Stimulated activated naive CD8-positive, alpha-beta T cell treated with anti-CD3 and anti-CD28 coated beads, Interleukin-15, Interleukin-2, amounts not matched to agents 100 ng/mL and 50 ng/mL, for 24 hours (primary cell): Measurements from ENCODE around the gene RIOK1.

Experiments used
- H3K27ac Mint-ChIP-seq: one replicate; pipeline ENCODE4 v1.8.0; 2021; ENCODE audit warnings: mild to moderate bottlenecking, mixed read lengths
- H3K27me3 Mint-ChIP-seq: one replicate; pipeline ENCODE4 v1.8.0; 2021; ENCODE audit warnings: mixed read lengths
- H3K36me3 Mint-ChIP-seq: one replicate; pipeline ENCODE4 v1.8.0; 2021; ENCODE audit warnings: low read depth, mixed read lengths
- H3K4me1 Mint-ChIP-seq: one replicate; pipeline ENCODE4 v1.8.0; 2021; ENCODE audit warnings: low read depth, mixed read lengths
- H3K4me3 Mint-ChIP-seq: one replicate; pipeline ENCODE4 v1.8.0; 2021; ENCODE audit warnings: mild to moderate bottlenecking, mixed read lengths
- H3K9me3 Mint-ChIP-seq: one replicate; pipeline ENCODE4 v1.8.0; 2021; ENCODE audit warnings: mixed read lengths

Gene RIOK1

GRCh38 chr6:7390226-7390878, 744 bp downstream of the RIOK1 start:
- Mint-ChIP-seq H3K27ac (peak overlapping the region; percentile 99), H3K4me1 (peaks cover 48% of the 10 kb centered on the region), H3K9me3 (no peaks in the 10 kb centered on the region), H3K36me3 (peaks cover 47% of the 10 kb centered on the region), H3K4me3 (peak overlapping the region; percentile 97), H3K27me3 (no peaks in the 10 kb centered on the region)

GRCh38 chr6:7391151-7391550, 1.5 kb downstream of the RIOK1 start:
- H3K4me1 Mint-ChIP-seq, result peaks cover 48% of the 10 kb centered on the region
- H3K27ac Mint-ChIP-seq, result peak overlapping the region; percentile 99
- no peaks in the 10 kb centered on the region for H3K9me3 Mint-ChIP-seq
- no peaks in the 10 kb centered on the region for H3K27me3 Mint-ChIP-seq
- peak overlapping the region; percentile 97 for H3K4me3 Mint-ChIP-seq
- peaks cover 54% of the 10 kb centered on the region for H3K36me3 Mint-ChIP-seq

GRCh38 chr6:7392402-7392801, 2.8 kb downstream of the RIOK1 start:
- Mint-ChIP-seq H3K27ac (no peak overlapping the region), H3K36me3 (peaks cover 59% of the 10 kb centered on the region), H3K4me3 (peak overlapping the region; percentile 97), H3K27me3 (no peaks in the 10 kb centered on the region), H3K9me3 (no peaks in the 10 kb centered on the region), H3K4me1 (peaks cover 48% of the 10 kb centered on the region)

GRCh38 chr6:7401075-7401474, 11.5 kb downstream of the RIOK1 start:
- Mint-ChIP-seq H3K27ac (no peak overlapping the region), H3K36me3 (peaks cover 84% of the 10 kb centered on the region), H3K27me3 (no peaks in the 10 kb centered on the region), H3K4me1 (no peaks in the 10 kb centered on the region), H3K4me3 (no peak overlapping the region), H3K9me3 (no peaks in the 10 kb centered on the region)

GRCh38 chr6:7402716-7403115, 13.1 kb downstream of the RIOK1 start:
- no peak overlapping the region for H3K27ac Mint-ChIP-seq
- no peaks in the 10 kb centered on the region for H3K27me3 Mint-ChIP-seq
- peaks cover 89% of the 10 kb centered on the region for H3K36me3 Mint-ChIP-seq

GRCh38 chr6:7404546-7404945, 14.9 kb downstream of the RIOK1 start:
- Mint-ChIP-seq H3K27ac (no peak overlapping the region), H3K27me3 (no peaks in the 10 kb centered on the region), H3K36me3 (peaks cover 82% of the 10 kb centered on the region), H3K4me3 (no peak overlapping the region), H3K4me1 (no peaks in the 10 kb centered on the region), H3K9me3 (no peaks in the 10 kb centered on the region)

More at GRCh38 chr6:7402716-7403115, 13.1 kb downstream of the RIOK1 start:
- no peaks in the 10 kb centered on the region for H3K9me3 Mint-ChIP-seq
- no peaks in the 10 kb centered on the region for H3K4me1 Mint-ChIP-seq
- no peak overlapping the region for H3K4me3 Mint-ChIP-seq

- H3K27ac Mint-ChIP-seq, result no peak overlapping the region
- no peaks in the 10 kb centered on the region for H3K27me3 Mint-ChIP-seq
- H3K4me3 Mint-ChIP-seq, result no peak overlapping the region
- H3K4me1 Mint-ChIP-seq, result no peaks in the 10 kb centered on the region
- no peaks in the 10 kb centered on the region for H3K9me3 Mint-ChIP-seq
- H3K36me3 Mint-ChIP-seq, result peaks cover 83% of the 10 kb centered on the region
Measured at GRCh38 chr6:7406743-7407142, 17.1 kb downstream of the RIOK1 start.

- Mint-ChIP-seq H3K4me1 (no peaks in the 10 kb centered on the region), H3K27ac (no peak overlapping the region), H3K9me3 (no peaks in the 10 kb centered on the region), H3K27me3 (no peaks in the 10 kb centered on the region), H3K4me3 (no peak overlapping the region), H3K36me3 (peaks cover 79% of the 10 kb centered on the region)
Measured at GRCh38 chr6:7409740-7410139, 20.1 kb downstream of the RIOK1 start.

GRCh38 chr6:7410851-7411250, 21.2 kb downstream of the RIOK1 start:
- H3K4me3 Mint-ChIP-seq, result no peak overlapping the region
- no peaks in the 10 kb centered on the region for H3K27me3 Mint-ChIP-seq
- no peaks in the 10 kb centered on the region for H3K4me1 Mint-ChIP-seq
- no peak overlapping the region for H3K27ac Mint-ChIP-seq
- H3K9me3 Mint-ChIP-seq, result no peaks in the 10 kb centered on the region
- peaks cover 78% of the 10 kb centered on the region for H3K36me3 Mint-ChIP-seq

GRCh38 chr6:7411328-7411727, 21.7 kb downstream of the RIOK1 start:
- no peaks in the 10 kb centered on the region for H3K4me1 Mint-ChIP-seq
- H3K27ac Mint-ChIP-seq, result no peak overlapping the region
- H3K36me3 Mint-ChIP-seq, result peaks cover 74% of the 10 kb centered on the region
- H3K27me3 Mint-ChIP-seq, result no peaks in the 10 kb centered on the region
- no peak overlapping the region for H3K4me3 Mint-ChIP-seq
- no peaks in the 10 kb centered on the region for H3K9me3 Mint-ChIP-seq

- no peaks in the 10 kb centered on the region for H3K27me3 Mint-ChIP-seq
- peaks cover 69% of the 10 kb centered on the region for H3K36me3 Mint-ChIP-seq
- H3K4me3 Mint-ChIP-seq, result no peak overlapping the region
- no peak overlapping the region for H3K27ac Mint-ChIP-seq
- no peaks in the 10 kb centered on the region for H3K4me1 Mint-ChIP-seq
- H3K9me3 Mint-ChIP-seq, result no peaks in the 10 kb centered on the region
Measured at GRCh38 chr6:7413151-7413823, 23.7 kb downstream of the RIOK1 start.

- no peaks in the 10 kb centered on the region for H3K27me3 Mint-ChIP-seq
- H3K27ac Mint-ChIP-seq, result no peak overlapping the region
- no peaks in the 10 kb centered on the region for H3K9me3 Mint-ChIP-seq
- peaks cover 74% of the 10 kb centered on the region for H3K36me3 Mint-ChIP-seq
- H3K4me3 Mint-ChIP-seq, result no peak overlapping the region
- H3K4me1 Mint-ChIP-seq, result no peaks in the 10 kb centered on the region
Measured at GRCh38 chr6:7414811-7415210, 25.2 kb downstream of the RIOK1 start.

GRCh38 chr6:7417684-7418083, 28.1 kb downstream of the RIOK1 start:
- Mint-ChIP-seq H3K9me3 (no peaks in the 10 kb centered on the region), H3K27me3 (no peaks in the 10 kb centered on the region), H3K4me1 (no peaks in the 10 kb centered on the region), H3K27ac (no peak overlapping the region), H3K4me3 (no peak overlapping the region), H3K36me3 (peaks cover 54% of the 10 kb centered on the region)

- Mint-ChIP-seq H3K27ac (no peak overlapping the region), H3K36me3 (peaks cover 49% of the 10 kb centered on the region), H3K4me3 (no peak overlapping the region), H3K4me1 (no peaks in the 10 kb centered on the region), H3K9me3 (no peaks in the 10 kb centered on the region), H3K27me3 (no peaks in the 10 kb centered on the region)
Measured at GRCh38 chr6:7418238-7418905, 28.8 kb downstream of the RIOK1 start.

GRCh38 chr6:7419065-7419464, 29.5 kb downstream of the RIOK1 start:
- Mint-ChIP-seq H3K9me3 (no peaks in the 10 kb centered on the region), H3K4me1 (no peaks in the 10 kb centered on the region), H3K27ac (no peak overlapping the region), H3K27me3 (no peaks in the 10 kb centered on the region), H3K4me3 (no peak overlapping the region), H3K36me3 (peaks cover 44% of the 10 kb centered on the region)
